GM10266 (cell line): ENCODE measurements around the gene GMDS.

Source experiments
- DNase-seq: peaks from one replicate; pipeline ENCODE4 v3.0.0; 2012; ENCODE audit errors: extremely low spot score
- TF ChIP-seq, protein P1 (sequence below): IDR thresholded peaks from 2 replicates; pipeline ENCODE4 v1.5.1; 2012; ENCODE audit warnings: mild to moderate bottlenecking, low read depth; ENCODE audit not compliant: control insufficient read depth, insufficient read depth; ENCODE audit errors: missing control alignments

Gene GMDS

GRCh38 chr6:1597121-1597744 lies 648.2 kb downstream of the GMDS start:
- TF ChIP-seq, protein P1, sequence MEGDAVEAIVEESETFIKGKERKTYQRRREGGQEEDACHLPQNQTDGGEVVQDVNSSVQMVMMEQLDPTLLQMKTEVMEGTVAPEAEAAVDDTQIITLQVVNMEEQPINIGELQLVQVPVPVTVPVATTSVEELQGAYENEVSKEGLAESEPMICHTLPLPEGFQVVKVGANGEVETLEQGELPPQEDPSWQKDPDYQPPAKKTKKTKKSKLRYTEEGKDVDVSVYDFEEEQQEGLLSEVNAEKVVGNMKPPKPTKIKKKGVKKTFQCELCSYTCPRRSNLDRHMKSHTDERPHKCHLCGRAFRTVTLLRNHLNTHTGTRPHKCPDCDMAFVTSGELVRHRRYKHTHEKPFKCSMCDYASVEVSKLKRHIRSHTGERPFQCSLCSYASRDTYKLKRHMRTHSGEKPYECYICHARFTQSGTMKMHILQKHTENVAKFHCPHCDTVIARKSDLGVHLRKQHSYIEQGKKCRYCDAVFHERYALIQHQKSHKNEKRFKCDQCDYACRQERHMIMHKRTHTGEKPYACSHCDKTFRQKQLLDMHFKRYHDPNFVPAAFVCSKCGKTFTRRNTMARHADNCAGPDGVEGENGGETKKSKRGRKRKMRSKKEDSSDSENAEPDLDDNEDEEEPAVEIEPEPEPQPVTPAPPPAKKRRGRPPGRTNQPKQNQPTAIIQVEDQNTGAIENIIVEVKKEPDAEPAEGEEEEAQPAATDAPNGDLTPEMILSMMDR, result no peak

DNA sequence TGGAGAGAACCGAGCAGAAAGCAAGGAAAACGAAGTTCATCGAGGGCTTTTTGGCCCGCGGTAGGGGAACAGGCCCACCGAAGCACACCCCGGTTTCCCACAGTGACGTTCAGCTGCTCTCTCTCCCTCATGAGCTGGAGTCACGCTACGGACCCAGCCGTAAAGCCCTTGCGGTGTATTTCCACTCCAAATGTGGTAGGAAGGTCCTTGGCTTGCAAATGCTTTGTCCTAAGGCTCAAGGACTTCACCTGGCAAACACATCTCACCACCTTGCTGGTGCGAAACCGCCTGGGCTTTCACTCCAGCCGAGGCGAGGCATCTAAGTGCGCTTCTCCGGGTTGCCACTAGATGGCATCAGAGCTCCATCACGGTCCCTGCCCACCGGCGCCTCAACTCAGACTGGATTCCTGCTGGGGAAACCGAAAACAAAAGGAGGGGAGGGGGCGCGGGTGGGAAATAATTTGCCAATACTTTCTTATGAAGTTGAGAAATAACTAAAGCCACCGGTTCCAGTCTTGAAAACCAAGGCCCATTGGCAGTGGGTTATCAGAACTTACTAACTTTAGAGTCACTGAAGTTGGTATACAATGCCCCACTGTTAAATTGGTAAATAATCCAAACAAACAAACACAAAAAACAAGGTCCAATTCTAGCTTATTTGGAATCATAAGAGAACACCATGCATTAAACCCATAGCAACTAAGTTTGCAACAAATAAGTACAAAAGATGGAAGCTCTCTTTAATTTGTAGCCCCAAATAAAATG lies 649.1 kb downstream of the GMDS start:
- DNase-seq, result peak; percentile 90
- TF ChIP-seq, protein P1, result peak; percentile 89

More at GRCh38 chr6:1597121-1597744, 648.2 kb downstream of the GMDS start:
- DNase-seq, result no peak

- DNase-seq, result no peak
- TF ChIP-seq, protein P1, result no peak
These were observed 649.9 kb downstream of the GMDS start for GRCh38 chr6:1595271-1596087.

DNA sequence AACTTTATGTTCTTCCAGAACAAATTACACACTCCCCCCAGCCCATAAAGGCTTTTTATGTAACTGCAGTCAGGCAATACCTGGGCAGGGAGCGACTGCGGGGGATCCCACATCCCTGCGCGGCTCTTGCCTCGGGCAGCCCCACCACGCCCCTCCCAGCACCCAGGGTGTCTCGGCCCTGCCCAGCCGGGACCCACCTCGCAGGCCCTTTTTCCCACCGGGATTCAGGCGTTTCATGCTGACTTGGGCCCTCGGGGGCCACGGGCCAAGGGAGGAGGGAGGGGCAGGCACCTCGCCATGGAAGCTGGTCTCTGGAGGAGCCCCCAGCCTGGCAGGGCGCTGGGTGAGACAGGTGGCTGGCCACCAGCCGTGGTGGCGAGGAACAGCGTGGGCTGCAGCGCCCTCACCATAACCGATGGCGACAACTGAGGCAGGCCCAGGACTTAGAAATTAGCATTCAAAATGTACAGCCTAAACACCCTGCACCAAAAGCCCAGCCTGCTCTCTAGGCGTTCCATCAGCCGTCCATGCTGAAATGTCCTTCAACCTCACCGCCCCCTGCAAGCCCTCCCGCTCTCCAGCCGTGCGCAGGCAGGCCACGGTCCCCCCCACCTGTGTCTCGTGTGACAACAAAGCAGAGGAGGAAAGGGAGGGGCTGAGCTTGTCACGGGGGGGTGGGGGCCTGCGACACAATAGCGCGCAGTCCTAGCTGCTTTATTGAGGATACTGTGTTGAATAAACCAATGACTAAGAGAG lies 650.8 kb downstream of the GMDS start:
- TF ChIP-seq, protein P1, result no peak
- no peak for DNase-seq

DNA sequence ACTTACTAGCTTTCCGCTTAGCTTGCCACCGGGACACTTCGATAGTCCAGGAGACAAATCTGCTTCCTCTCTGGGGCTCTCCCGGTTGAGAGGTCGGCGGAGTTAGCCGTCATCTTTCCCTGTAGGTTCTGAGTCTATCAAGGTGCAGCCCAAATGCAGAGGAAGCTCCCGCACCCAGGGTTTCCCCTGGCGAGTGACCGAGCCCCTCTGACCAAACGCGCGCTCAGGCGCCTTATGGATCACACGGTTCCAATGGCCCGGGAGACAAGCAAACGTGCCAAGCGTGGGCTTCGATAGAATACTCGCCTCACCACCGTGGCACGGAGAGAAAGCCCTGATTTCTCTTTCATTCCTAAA lies 651.5 kb downstream of the GMDS start:
- DNase-seq, result no peak
- TF ChIP-seq, protein P1, result no peak

GRCh38 chr6:1593286-1593957 lies 652.0 kb downstream of the GMDS start:
- DNase-seq, result no peak
- TF ChIP-seq, protein P1, result no peak
